Mucosa of rectum (tissue), 2 donors: Measurements from ENCODE around the gene MTHFSD.

Experiments
- H3K27ac ChIP-seq, 2 donors: one replicate each; pipeline ENCODE4 v1.7.0; 2013; ENCODE audit warnings: inconsistent platforms in 2 of 2, low read depth in 2 of 2, low read length in 2 of 2
- H3K27me3 ChIP-seq, 2 donors: one replicate each; pipeline ENCODE4 v1.7.0; 2013; ENCODE audit warnings: low read length in 2 of 2; ENCODE audit not compliant: control insufficient read depth in 2 of 2, insufficient read depth in 2 of 2
- H3K36me3 ChIP-seq, 2 donors: one replicate each; pipeline ENCODE4 v1.7.0; 2013; ENCODE audit warnings: low read length in 2 of 2; ENCODE audit not compliant: control insufficient read depth in 2 of 2, insufficient read depth in 2 of 2
- H3K4me1 ChIP-seq, 2 donors: one replicate each; pipeline ENCODE4 v1.7.0; 2013; ENCODE audit warnings: low read length in 2 of 2, mild to moderate bottlenecking in 1 of 2; ENCODE audit not compliant: control insufficient read depth in 2 of 2, insufficient read depth in 2 of 2
- H3K4me3 ChIP-seq, 2 donors: one replicate each; pipeline ENCODE4 v1.7.0; 2013; ENCODE audit warnings: low read length in 2 of 2
- H3K9ac ChIP-seq, 2 donors: one replicate each; pipeline ENCODE4 v1.7.0; 2013; ENCODE audit warnings: low read length in 2 of 2, low read depth in 1 of 2, mild to moderate bottlenecking in 1 of 2
- H3K9me3 ChIP-seq, 2 donors: one replicate each; pipeline ENCODE4 v1.7.0; 2013; ENCODE audit warnings: low read length in 2 of 2; ENCODE audit not compliant: control insufficient read depth in 2 of 2
- donor health status: healthy.
- donor health status: Normal muscosa, but diverticular disease.

MTHFSD gene

DNA sequence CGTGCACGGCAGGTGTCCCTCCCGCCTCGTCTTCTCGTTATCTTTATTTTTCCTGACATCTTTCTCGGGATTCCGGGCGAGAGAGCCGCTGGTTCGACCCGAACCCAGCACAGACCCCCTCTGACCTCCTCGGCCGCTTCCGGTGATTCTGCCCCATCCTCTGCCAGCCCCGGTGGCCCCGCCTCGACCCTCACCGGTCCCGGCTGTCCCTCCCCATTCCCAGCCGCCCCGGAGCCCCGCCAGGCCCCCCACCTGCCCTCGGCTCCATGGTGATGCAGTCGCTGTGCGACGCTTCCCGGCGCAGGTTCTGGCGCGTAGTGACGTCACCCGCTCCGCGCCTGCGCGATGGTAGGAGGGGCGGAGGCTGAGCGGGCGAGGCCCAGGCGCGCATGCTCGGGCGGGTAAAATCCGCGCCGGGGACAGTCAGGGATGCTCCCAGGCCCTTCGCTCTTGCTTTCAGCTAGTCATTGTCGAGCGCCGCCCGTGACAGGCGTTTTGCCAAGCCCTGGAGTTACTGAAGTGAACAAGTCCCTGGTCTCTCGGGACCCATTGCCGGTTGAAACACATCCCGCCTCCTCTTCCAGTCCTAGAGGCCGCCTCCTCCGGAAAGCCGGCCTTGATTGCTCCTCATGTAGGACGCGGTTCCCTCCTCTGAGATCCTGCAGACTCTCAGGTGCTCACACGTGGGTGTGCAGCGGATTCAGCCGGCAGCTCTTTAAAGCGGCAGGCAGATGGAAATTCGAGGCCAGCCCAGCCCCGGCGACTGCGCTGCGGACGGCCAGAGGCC, at the start of gene MTHFSD:
Gene MTHFSD, minus strand, starts transcription at position 319 of the 787 bp plus-strand sequence. Its CDS starts 51 bp downstream, at position 268.
- Histone ChIP-seq H3K4me1 (peaks cover 9 to 11% of the 10 kb centered on the region in 2 donors), H3K9me3 (no peaks in the 10 kb centered on the region), H3K4me3 (peak within 1 kb of the TSS; percentile 90 to 91), H3K27me3 (no peaks in the 10 kb centered on the region), H3K36me3 (peaks cover 3 to 7% of the 10 kb centered on the region in 2 donors), H3K9ac (peak within 1 kb of the TSS; percentile 95 to 99), H3K27ac (peak within 1 kb of the TSS; percentile 74 to 80)

DNA sequence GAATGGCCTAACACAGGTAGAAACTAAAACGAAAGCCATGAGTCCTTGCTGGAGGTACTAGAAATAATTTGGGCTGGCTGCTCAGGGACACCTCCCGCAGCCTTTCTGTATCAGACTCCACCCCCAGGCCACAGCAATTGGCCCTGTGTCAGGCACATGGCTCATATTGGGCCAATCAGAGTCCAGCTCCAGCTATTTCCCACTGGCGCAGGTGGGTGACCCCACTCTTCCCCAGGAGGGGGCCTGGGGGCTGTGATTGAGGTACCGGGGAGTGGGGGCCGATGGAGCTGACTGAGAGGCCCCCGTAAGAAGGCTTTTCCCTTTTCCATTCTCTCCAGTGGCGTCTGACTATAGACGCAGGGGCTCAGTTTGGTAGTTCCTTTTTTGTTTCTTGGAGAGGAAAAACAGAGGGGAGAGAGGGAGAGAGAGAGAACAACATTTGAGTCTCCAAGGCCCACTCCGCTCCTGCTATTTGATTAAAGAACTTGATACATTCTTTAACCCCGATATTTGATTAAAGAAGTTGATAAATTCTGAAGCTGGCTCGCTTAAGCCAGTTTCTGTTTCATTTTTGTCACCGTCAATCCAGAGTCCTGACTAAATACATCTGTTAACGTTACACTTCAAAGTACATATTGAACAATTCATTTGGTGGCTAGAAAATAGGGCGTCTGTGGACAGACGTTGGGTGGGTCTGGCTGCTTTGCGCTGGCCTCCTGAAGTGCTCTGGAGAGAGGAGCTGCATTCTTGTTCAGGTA, 49.6 kb upstream of the MTHFSD start:
- Histone ChIP-seq H3K4me1 (no peaks in the 10 kb centered on the region), H3K9me3 (no peaks in the 10 kb centered on the region), H3K9ac (no peak overlapping the region), H3K36me3 (no peaks in the 10 kb centered on the region), H3K27ac (no peak overlapping the region), H3K27me3 (peaks cover 0 to 2% of the 10 kb centered on the region in 2 donors), H3K4me3 (peak overlapping the region in 1 of 2 donors; percentile 63)

GRCh38 chr16:86602521-86602920, 47.5 kb upstream of the MTHFSD start:
- Histone ChIP-seq H3K9me3 (no peaks in the 10 kb centered on the region), H3K9ac (no peak overlapping the region), H3K4me1 (no peaks in the 10 kb centered on the region), H3K36me3 (no peaks in the 10 kb centered on the region), H3K27ac (no peak overlapping the region), H3K4me3 (no peak overlapping the region), H3K27me3 (peaks cover 0 to 5% of the 10 kb centered on the region in 2 donors)

- Histone ChIP-seq H3K9ac (no peak overlapping the region), H3K27me3 (peaks cover 0 to 8% of the 10 kb centered on the region in 2 donors), H3K36me3 (no peaks in the 10 kb centered on the region), H3K9me3 (no peaks in the 10 kb centered on the region), H3K4me3 (no peak overlapping the region), H3K27ac (no peak overlapping the region), H3K4me1 (no peaks in the 10 kb centered on the region)
Observed at GRCh38 chr16:86601356-86601755, 46.3 kb upstream of the MTHFSD start.

DNA sequence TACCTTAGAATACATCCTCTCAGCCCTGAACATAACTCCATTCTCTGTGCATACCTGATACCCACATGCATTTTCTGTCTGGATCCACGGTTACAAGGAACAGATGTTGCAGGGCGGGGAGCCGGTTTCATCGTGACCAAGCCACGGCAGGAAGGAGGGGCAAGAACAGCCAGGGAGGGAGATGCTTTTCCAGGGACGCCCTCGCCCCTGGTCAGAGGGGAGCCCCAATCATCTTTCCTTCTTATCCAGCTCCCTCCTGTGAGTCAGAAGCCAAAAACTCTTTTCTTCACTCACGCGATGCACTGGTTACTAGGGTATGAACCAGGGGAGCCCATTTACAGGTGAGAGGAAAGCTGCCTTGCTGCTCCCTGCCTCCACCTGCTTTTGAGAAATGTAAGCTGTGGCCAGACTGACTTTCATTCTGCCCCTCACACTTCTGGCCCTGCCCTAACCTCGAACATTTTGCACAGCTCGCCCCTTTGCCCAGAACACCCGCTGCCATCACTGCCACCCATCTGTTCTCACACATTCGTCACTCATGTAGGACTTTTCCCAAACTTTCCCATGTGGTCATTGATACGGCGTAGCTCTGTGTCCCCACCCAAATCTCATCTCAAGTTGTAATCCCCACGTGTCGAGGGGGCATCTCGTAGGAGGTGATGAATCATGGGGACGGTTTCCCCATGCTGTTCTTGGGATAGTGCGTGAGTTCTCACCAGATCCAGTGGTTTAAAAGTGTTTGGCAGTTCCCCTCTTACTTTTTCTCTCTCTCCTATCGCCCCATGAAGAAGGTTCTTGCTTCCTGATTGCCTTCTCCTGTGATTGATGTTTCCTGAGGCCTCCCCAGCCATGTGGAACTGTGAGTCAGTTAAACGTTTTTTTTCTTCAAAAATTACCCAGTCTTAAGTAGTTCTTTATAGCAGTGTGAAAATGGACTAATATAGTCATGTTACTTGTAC, 43.9 kb upstream of the MTHFSD start:
- no peak overlapping the region for H3K9ac ChIP-seq
- H3K36me3 ChIP-seq = no peaks in the 10 kb centered on the region
- H3K4me1 ChIP-seq = no peaks in the 10 kb centered on the region
- H3K27me3 ChIP-seq = peaks cover 0 to 20% of the 10 kb centered on the region in 2 donors
- H3K9me3 ChIP-seq = no peaks in the 10 kb centered on the region
- H3K27ac ChIP-seq = no peak overlapping the region
- H3K4me3 ChIP-seq = no peak overlapping the region

DNA sequence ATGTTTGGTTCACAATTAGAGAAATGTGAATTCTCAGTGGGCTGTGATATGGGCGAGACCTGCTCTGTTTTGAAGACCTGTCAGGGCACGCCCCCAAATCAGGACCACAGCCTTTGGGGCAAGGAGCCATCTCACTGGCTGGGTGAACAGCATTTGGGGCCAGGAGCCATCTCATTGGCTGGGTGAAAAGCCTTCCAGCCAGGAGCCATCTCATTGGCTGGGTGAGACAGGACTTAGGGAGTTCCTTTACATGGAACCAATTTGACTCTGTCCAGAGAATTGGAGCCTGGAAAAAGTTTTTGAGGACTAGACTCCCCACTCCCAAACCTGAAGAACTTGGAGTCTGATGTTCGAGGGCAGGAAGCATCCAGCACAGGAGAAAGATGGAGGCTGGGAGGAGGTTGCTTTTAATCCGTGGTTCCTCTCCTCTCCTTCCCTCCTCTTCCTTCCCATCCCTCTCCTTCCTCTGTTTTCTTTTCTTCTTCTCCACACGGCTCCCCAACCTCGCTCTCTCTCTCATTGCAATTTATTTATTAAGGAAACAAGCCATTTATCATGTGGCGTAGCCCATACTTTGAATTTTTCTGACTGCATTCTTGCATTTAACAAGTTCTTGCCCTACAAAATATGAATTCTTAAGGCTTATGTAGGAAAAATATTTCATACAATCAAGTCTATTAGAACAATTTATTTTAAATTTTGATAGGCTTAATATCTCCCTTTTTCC, 43.0 kb upstream of the MTHFSD start:
- Histone ChIP-seq H3K4me1 (no peaks in the 10 kb centered on the region), H3K4me3 (no peak overlapping the region), H3K9me3 (no peaks in the 10 kb centered on the region), H3K36me3 (no peaks in the 10 kb centered on the region), H3K27ac (no peak overlapping the region), H3K27me3 (peaks cover 0 to 28% of the 10 kb centered on the region in 2 donors), H3K9ac (no peak overlapping the region)

GRCh38 chr16:86597126-86597879, 42.3 kb upstream of the MTHFSD start:
- no peak overlapping the region for H3K27ac ChIP-seq

DNA sequence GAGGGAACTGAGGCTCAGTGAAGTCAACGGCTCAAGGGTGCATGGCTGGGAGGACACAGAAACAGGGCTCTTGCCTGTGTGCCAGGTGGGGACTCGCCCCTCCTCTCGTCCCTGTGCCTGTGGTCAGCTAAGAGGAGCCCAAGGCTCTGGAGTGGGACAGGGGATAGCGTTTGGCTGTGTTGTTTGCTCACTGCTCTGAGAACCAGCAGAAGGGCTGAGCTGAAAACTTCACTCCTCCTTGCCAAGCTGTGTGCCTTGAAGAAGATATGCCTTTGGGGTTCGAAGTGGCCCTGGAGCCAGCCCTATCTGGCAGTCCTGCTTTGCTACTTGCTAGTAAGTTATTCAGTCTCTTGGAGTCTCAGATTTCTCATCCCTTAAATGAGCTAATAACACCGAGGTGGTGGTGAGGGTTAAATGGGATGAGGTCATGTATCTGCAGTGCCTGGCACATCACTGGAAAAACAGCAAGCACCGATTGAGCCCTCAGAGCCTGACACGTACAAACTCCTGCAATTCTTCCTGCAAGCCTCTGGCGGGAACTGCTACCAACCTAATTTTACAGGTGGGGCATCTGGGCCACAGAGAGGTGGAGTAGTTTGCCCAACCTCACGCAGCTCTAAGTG, 41.1 kb upstream of the MTHFSD start:
- peaks cover 0 to 32% of the 10 kb centered on the region in 2 donors for H3K27me3 ChIP-seq
- no peaks in the 10 kb centered on the region for H3K9me3 ChIP-seq
- H3K9ac ChIP-seq = no peak overlapping the region
- no peak overlapping the region for H3K27ac ChIP-seq
- no peaks in the 10 kb centered on the region for H3K4me1 ChIP-seq
- no peak overlapping the region for H3K4me3 ChIP-seq
- no peaks in the 10 kb centered on the region for H3K36me3 ChIP-seq

More at GRCh38 chr16:86597126-86597879, 42.3 kb upstream of the MTHFSD start:
- H3K9ac ChIP-seq = no peak overlapping the region
- no peaks in the 10 kb centered on the region for H3K9me3 ChIP-seq
- no peaks in the 10 kb centered on the region for H3K4me1 ChIP-seq
- no peak overlapping the region for H3K4me3 ChIP-seq
- peaks cover 0 to 30% of the 10 kb centered on the region in 2 donors for H3K27me3 ChIP-seq
- no peaks in the 10 kb centered on the region for H3K36me3 ChIP-seq
